Psoas muscle (tissue), 8 donors: ENCODE results near the gene SIK2. TPM values are rescaled to one million over a fixed set of nuclear protein-coding genes. Genes with fewer than 3 reads are reported as not detected.
"Not testable (repeated sequence)": the region's sequence is repeated elsewhere in the genome, so short reads cannot be mapped to it uniquely, and the experiment has no call there.

Experiments
- ATAC-seq, 4 donors: fragments of 200-7000 bp; cut with Tn5 transposase; one replicate each; pipeline ENCODE4 v1.9.1; 2020; ENCODE audit warnings: moderate library complexity in 3 of 4, mild to moderate bottlenecking in 2 of 4
- DNase-seq, 2 donors: peaks; one replicate each; pipeline ENCODE4 v3.0.0-alpha.2; 2020
- H3K27ac ChIP-seq: fragments of 200-600 bp; one replicate; pipeline ENCODE4 v1.8.0; 2022
- H3K27me3 ChIP-seq, 3 donors: fragments of 200-600 bp in 1 of 3; one replicate each; pipeline versions ENCODE4 v1.6.1 to v1.8.0; 2013 to 2022; ENCODE audit warnings: low read length in 2 of 3, mild to moderate bottlenecking in 2 of 3, moderate library complexity in 1 of 3; ENCODE audit not compliant: insufficient read depth in 3 of 3
- H3K36me3 ChIP-seq, 2 donors: fragments of 200-600 bp in 1 of 2; one replicate each; pipeline versions ENCODE4 v1.6.1 to v1.8.0; 2013 to 2022; ENCODE audit warnings: low read depth in 1 of 2, mild to moderate bottlenecking in 1 of 2, moderate library complexity in 1 of 2; ENCODE audit not compliant: insufficient read depth in 1 of 2
- H3K4me1 ChIP-seq: fragments of 200-600 bp; one replicate; pipeline ENCODE4 v1.8.0; 2022
- H3K4me3 ChIP-seq: fragments of 200-600 bp; one replicate; pipeline ENCODE4 v1.8.0; 2022; ENCODE audit warnings: mild to moderate bottlenecking
- H3K9me3 ChIP-seq: fragments of 200-600 bp; one replicate; pipeline ENCODE4 v1.8.0; 2022
- WGBS, 3 donors: extraction: QIAGEN DNeasy Blood & Tissue Kit; methylation state at CpG; one replicate each; pipeline versions ENCODE4 v1.1.6 to v1.1.7; 2013; 5-methylcytosine and 5-hydroxymethylcytosine counted together
- intact Hi-C, 2 donors: fragments of 100-400 bp; cut with DNase I; formaldehyde crosslinking; loops; one replicate each; pipeline versions ENCODE4 v1.11.0 to v1.14.2; 2022
- polyA plus RNA-seq, 3 donors: library from polyadenylated mRNA; stranded (reverse); fragments of 200-250 nt; gene quantifications; one replicate each; pipeline ENCODE4 v1.2.3, GENCODE V29; 2013
- total RNA-seq, 4 donors: library from RNA; stranded (reverse); fragmentation: NEBNext Ultra II Directional in 2 of 4; extraction: Animal tissue kit (Norgen Biotek cat#: 25700) in 2 of 4; gene quantifications; one replicate each; pipeline versions ENCODE4 v1.2.1 to v1.2.4, GENCODE V29; 2021 to 2023
- TF ChIP-seq, protein P1 (sequence below): fragments of 200-600 bp; IDR thresholded peaks from one replicate; pipeline ENCODE4 v1.8.0; 2022; ENCODE audit warnings: antibody characterized with exemption
- donor health status: healthy with polysubstance abuse.
- donor health status: DM: no; HTN: no; CAD: no; lungs with moderate emphysema.
- donor health status: Bipolar disorder and iron deficiency.
- donor health status: healthy.
- donor health status: DM: yes; HTN: yes; CAD: no.
- donor health status: DM: no; HTN: no; CAD: no.
- donor health status: DM: no; HTN: no; CAD: no.
- donor health status: DM: yes; HTN: yes; CAD: no.

The SIK2 gene
- total and polyA plus RNA-seq, 7 donors, result 9.0 to 69.6 (median 30.4) TPM

- no peak for DNase-seq
- peak in 1 of 4 donors; percentile 17 for ATAC-seq
- Histone ChIP-seq H3K9me3 (no peaks in the 10 kb centered on the region), H3K27ac (no peak overlapping the region), H3K27me3 (no peaks in the 10 kb centered on the region), H3K36me3 (no peaks in the 10 kb centered on the region), H3K4me1 (peaks cover 17% of the 10 kb centered on the region), H3K4me3 (no peak overlapping the region)
- WGBS, 3 donors, result 94 to 100% (median 98%) methylated on average over 1 of the region's 1 CpG
- TF ChIP-seq, protein P1, sequence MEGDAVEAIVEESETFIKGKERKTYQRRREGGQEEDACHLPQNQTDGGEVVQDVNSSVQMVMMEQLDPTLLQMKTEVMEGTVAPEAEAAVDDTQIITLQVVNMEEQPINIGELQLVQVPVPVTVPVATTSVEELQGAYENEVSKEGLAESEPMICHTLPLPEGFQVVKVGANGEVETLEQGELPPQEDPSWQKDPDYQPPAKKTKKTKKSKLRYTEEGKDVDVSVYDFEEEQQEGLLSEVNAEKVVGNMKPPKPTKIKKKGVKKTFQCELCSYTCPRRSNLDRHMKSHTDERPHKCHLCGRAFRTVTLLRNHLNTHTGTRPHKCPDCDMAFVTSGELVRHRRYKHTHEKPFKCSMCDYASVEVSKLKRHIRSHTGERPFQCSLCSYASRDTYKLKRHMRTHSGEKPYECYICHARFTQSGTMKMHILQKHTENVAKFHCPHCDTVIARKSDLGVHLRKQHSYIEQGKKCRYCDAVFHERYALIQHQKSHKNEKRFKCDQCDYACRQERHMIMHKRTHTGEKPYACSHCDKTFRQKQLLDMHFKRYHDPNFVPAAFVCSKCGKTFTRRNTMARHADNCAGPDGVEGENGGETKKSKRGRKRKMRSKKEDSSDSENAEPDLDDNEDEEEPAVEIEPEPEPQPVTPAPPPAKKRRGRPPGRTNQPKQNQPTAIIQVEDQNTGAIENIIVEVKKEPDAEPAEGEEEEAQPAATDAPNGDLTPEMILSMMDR, result no peak
- intact Hi-C loops, result no loop called here
These were observed 40.3 kb downstream of the SIK2 start for GRCh38 chr11:111642542-111642941.

- WGBS, 3 donors, result 84 to 92% (median 91%) methylated on average over 1 of the region's 1 CpG
- Histone ChIP-seq H3K9me3 (no peaks in the 10 kb centered on the region), H3K4me1 (peaks cover 1% of the 10 kb centered on the region), H3K27ac (no peak overlapping the region), H3K36me3 (no peaks in the 10 kb centered on the region), H3K4me3 (no peak overlapping the region), H3K27me3 (no peaks in the 10 kb centered on the region)
- TF ChIP-seq, protein P1, result no peak
- no peak for ATAC-seq
- intact Hi-C loops, result no loop called here
- no peak for DNase-seq
These were observed 42.7 kb downstream of the SIK2 start for GRCh38 chr11:111644922-111645321.

GRCh38 chr11:111645657-111646316 lies 43.5 kb downstream of the SIK2 start:
- Histone ChIP-seq H3K27me3 (no peaks in the 10 kb centered on the region), H3K9me3 (no peaks in the 10 kb centered on the region), H3K4me1 (no peaks in the 10 kb centered on the region), H3K4me3 (no peak overlapping the region), H3K36me3 (no peaks in the 10 kb centered on the region), H3K27ac (no peak overlapping the region)
- WGBS, 3 donors, result 93 to 95% (median 94%) methylated on average over 9 of the region's 9 CpGs
- intact Hi-C loops, result no loop called here
- TF ChIP-seq, protein P1, result no peak
- DNase-seq (no peak), ATAC-seq (no peak)

DNA sequence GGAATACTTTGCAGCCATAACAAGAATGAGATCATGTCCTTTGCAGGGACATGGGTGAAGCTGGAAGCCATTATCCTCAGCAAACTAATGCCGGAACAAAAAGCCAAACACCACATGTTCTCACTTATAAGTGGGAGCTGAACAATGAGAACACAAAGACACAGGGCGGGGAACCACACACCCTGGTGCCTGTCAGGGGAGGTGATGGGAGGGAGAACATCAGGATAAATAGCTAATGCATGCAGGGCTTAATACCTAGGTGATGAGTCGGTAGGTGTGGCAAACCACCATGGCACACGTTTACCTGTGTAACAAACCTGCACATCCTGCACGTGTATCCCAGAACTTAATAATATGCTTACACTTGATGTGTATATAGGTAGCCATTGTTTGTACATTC lies 49.1 kb downstream of the SIK2 start:
- DNase-seq, H3K36me3 ChIP-seq, intact Hi-C loops, H3K27ac ChIP-seq, H3K4me1 ChIP-seq, H3K9me3 ChIP-seq, H3K4me3 ChIP-seq, ATAC-seq, H3K27me3 ChIP-seq: not testable (repeated sequence)
- 90 to 95% (median 91%) methylated on average over 5 of the region's 5 CpGs for WGBS, 3 donors

DNA sequence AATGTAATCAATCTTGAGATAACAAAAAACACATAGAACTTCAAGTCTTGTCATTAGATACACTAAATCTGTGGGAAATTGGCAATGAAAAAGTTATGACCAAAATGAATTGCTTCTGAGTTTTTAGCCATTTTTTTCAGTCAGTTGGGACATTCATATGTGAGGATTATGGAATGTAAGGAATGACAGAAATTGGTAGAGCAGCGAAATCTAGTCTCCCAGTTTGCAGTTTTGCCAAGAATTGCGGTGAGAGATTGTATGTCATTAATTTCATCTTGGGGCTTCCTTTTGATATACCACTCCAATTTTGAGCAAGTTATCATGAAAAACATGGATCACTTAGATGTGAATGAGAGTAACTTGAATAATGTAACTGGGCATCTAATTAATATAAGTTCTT lies 49.9 kb downstream of the SIK2 start:
- WGBS, 3 donors, result 55 to 58% (median 56%) methylated on average over 2 of the region's 2 CpGs
- DNase-seq (no peak), ATAC-seq (no peak)
- no peaks in the 10 kb centered on the region for H3K36me3 ChIP-seq
- no peaks in the 10 kb centered on the region for H3K9me3 ChIP-seq
- H3K4me3 ChIP-seq, result no peak overlapping the region
- H3K27me3 ChIP-seq, result no peaks in the 10 kb centered on the region
- no peak overlapping the region for H3K27ac ChIP-seq
- TF ChIP-seq, protein P1, result no peak
- H3K4me1 ChIP-seq, result no peaks in the 10 kb centered on the region
- intact Hi-C loops, result no loop called here
